ENCODE measurements around the gene FHIT.

The FHIT gene

DNA sequence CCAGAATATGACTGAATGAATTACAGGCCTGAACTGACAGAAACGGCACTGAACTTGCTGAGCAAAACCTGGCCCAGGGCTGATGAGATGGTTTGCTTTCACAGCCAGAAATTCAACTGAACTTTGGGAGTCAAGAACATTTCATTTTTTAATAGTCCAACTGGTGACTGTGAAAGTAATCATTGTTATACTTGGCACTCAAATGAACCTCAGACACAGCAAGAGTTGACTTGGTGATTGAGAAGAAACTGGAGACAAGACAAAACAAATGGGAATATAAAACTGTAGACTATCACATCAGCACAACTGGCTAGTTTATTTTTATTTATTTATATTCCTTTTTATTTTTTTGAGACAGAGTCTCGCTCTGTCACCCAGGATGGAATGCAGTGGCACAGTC, 1342.6 kb downstream of the FHIT start:
- no peaks in the 10 kb centered on the region for H3K79me2 ChIP-seq (ENCODE audit: control insufficient read depth, low read length)
- H3K4me2 ChIP-seq (ENCODE audit: low read length): no peak overlapping the region
- no peaks in the 10 kb centered on the region for H3K36me3 ChIP-seq (ENCODE audit: control insufficient read depth, low read length)
- no peak overlapping the region for H3K4me3 ChIP-seq (ENCODE audit: low read length)
- H3F3A ChIP-seq (ENCODE audit: control insufficient read depth, insufficient read depth): no peaks in the 10 kb centered on the region
- H3K4me1 ChIP-seq (ENCODE audit: control insufficient read depth, low read length): no peaks in the 10 kb centered on the region
- no peaks in the 10 kb centered on the region for H3K9me3 ChIP-seq (ENCODE audit: control insufficient read depth, insufficient read depth, low read length)
- TF ChIP-seq EZH2phosphoT487 (IDR thresholded peaks at IDR 0.05; ENCODE audit: borderline replicate concordance, low read length): no peak
- TF ChIP-seq, protein P1, sequence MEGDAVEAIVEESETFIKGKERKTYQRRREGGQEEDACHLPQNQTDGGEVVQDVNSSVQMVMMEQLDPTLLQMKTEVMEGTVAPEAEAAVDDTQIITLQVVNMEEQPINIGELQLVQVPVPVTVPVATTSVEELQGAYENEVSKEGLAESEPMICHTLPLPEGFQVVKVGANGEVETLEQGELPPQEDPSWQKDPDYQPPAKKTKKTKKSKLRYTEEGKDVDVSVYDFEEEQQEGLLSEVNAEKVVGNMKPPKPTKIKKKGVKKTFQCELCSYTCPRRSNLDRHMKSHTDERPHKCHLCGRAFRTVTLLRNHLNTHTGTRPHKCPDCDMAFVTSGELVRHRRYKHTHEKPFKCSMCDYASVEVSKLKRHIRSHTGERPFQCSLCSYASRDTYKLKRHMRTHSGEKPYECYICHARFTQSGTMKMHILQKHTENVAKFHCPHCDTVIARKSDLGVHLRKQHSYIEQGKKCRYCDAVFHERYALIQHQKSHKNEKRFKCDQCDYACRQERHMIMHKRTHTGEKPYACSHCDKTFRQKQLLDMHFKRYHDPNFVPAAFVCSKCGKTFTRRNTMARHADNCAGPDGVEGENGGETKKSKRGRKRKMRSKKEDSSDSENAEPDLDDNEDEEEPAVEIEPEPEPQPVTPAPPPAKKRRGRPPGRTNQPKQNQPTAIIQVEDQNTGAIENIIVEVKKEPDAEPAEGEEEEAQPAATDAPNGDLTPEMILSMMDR (IDR thresholded peaks at IDR 0.05; ENCODE audit: low read depth, low read length, poor library complexity, severe bottlenecking): no peak
- no peak overlapping the region for H3K27ac ChIP-seq (ENCODE audit: low read depth, low read length)
- no peaks in the 10 kb centered on the region for H3K27me3 ChIP-seq (ENCODE audit: control insufficient read depth, low read length)
- no peaks in the 10 kb centered on the region for H3K9me2 ChIP-seq (replicated peaks; ENCODE audit: control insufficient read depth, low read length)
- H4K20me1 ChIP-seq (ENCODE audit: control insufficient read depth, insufficient read depth, low read depth, low read length): no peaks in the 10 kb centered on the region

DNA sequence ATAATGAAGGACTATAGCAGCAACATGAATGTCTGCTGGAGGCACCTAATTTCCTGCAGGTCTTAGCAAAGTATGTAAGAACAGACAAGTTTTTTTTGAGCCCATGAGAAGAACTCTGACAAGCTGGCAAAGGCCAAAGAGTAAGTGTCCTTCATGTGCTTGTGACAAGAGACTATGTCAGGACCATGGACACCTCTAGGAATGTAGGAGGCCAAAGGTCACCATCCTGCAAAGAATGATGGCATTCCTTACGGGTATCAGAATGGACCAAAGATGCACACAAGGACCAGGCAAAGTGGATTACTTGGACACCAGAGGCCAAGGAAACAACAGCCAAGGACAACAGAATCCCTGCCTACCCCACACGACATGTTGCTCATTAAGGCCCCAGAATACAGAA, 1343.0 kb downstream of the FHIT start:
- Histone ChIP-seq H3K4me3 (ENCODE audit: low read length) (no peak overlapping the region), H3K36me3 (ENCODE audit: control insufficient read depth, low read length) (no peaks in the 10 kb centered on the region), H3F3A (ENCODE audit: control insufficient read depth, insufficient read depth) (no peaks in the 10 kb centered on the region), H3K4me2 (ENCODE audit: low read length) (no peak overlapping the region), H3K27ac (ENCODE audit: low read depth, low read length) (no peak overlapping the region), H3K9me3 (ENCODE audit: control insufficient read depth, insufficient read depth, low read length) (no peaks in the 10 kb centered on the region), H3K4me1 (ENCODE audit: control insufficient read depth, low read length) (no peaks in the 10 kb centered on the region), H3K79me2 (ENCODE audit: control insufficient read depth, low read length) (no peaks in the 10 kb centered on the region), H3K9me2 (replicated peaks; ENCODE audit: control insufficient read depth, low read length) (no peaks in the 10 kb centered on the region), H3K27me3 (ENCODE audit: control insufficient read depth, low read length) (no peaks in the 10 kb centered on the region), H4K20me1 (ENCODE audit: control insufficient read depth, insufficient read depth, low read depth, low read length) (no peaks in the 10 kb centered on the region)
- TF ChIP-seq EZH2phosphoT487 (IDR thresholded peaks at IDR 0.05; ENCODE audit: borderline replicate concordance, low read length): no peak
- TF ChIP-seq, protein P1 (IDR thresholded peaks at IDR 0.05; ENCODE audit: low read depth, low read length, poor library complexity, severe bottlenecking): no peak

DNA sequence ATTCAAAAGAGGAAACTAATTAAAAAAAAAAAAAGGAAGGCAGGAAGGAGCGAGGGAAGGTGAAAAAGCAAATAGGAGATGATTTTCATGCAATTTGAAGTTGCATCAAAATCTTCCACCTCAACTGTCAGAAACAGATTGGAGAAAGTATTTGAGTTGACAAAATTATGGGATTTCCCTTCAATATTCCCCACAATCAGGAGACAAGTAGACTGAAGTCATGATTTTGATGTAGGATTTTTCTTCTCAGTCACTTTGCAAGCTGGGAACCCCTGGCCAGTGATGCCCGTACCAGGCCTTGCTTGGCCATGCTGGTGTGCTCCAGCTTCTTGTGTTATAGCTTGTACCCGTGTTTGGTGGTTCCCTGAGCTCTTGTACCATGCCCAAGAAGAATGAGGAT, 1347.0 kb downstream of the FHIT start:
- Histone ChIP-seq H3K79me2 (ENCODE audit: control insufficient read depth, low read length) (no peaks in the 10 kb centered on the region), H3K27ac (ENCODE audit: low read depth, low read length) (no peak overlapping the region), H3K9me3 (ENCODE audit: control insufficient read depth, insufficient read depth, low read length) (no peaks in the 10 kb centered on the region), H3K4me3 (ENCODE audit: low read length) (no peak overlapping the region), H3K9me2 (replicated peaks; ENCODE audit: control insufficient read depth, low read length) (no peaks in the 10 kb centered on the region), H3K36me3 (ENCODE audit: control insufficient read depth, low read length) (no peaks in the 10 kb centered on the region), H4K20me1 (ENCODE audit: control insufficient read depth, insufficient read depth, low read depth, low read length) (no peaks in the 10 kb centered on the region), H3K4me2 (ENCODE audit: low read length) (no peak overlapping the region), H3F3A (ENCODE audit: control insufficient read depth, insufficient read depth) (no peaks in the 10 kb centered on the region), H3K27me3 (ENCODE audit: control insufficient read depth, low read length) (no peaks in the 10 kb centered on the region), H3K4me1 (ENCODE audit: control insufficient read depth, low read length) (no peaks in the 10 kb centered on the region)
- TF ChIP-seq EZH2phosphoT487 (IDR thresholded peaks at IDR 0.05; ENCODE audit: borderline replicate concordance, low read length): no peak

DNA sequence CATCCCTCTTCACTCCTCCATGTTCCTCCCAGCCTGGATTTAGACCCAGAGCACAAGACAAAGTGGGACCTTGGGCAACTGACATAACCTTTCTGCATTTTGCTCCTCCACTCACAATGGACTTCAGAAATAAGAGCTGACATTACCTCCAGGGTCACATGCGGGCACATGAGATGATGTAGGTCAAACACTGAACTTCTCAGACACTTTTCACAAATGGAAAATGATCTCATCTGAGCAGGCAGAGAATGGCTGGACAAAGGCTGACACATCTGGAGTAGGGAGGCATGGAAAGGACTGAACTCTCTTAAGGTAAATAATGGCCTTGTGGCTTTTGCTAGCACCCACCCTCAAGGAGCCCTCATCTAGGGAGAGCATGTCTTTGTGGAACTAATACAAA, 1352.2 kb downstream of the FHIT start:
- no peak for TF ChIP-seq EZH2phosphoT487 (IDR thresholded peaks at IDR 0.05; ENCODE audit: borderline replicate concordance, low read length)
- TF ChIP-seq, protein P1 (IDR thresholded peaks at IDR 0.05; ENCODE audit: low read depth, low read length, poor library complexity, severe bottlenecking): no peak
- no peaks in the 10 kb centered on the region for H3K79me2 ChIP-seq (ENCODE audit: control insufficient read depth, low read length)
- H3K27me3 ChIP-seq (ENCODE audit: control insufficient read depth, low read length): no peaks in the 10 kb centered on the region
- no peak overlapping the region for H3K27ac ChIP-seq (ENCODE audit: low read depth, low read length)
- H3F3A ChIP-seq (ENCODE audit: control insufficient read depth, insufficient read depth): no peaks in the 10 kb centered on the region
- no peaks in the 10 kb centered on the region for H3K36me3 ChIP-seq (ENCODE audit: control insufficient read depth, low read length)
- no peaks in the 10 kb centered on the region for H3K9me2 ChIP-seq (replicated peaks; ENCODE audit: control insufficient read depth, low read length)
- no peak overlapping the region for H3K4me3 ChIP-seq (ENCODE audit: low read length)
- no peak overlapping the region for H3K4me2 ChIP-seq (ENCODE audit: low read length)
- H4K20me1 ChIP-seq (ENCODE audit: control insufficient read depth, insufficient read depth, low read depth, low read length): no peaks in the 10 kb centered on the region
- no peaks in the 10 kb centered on the region for H3K4me1 ChIP-seq (ENCODE audit: control insufficient read depth, low read length)
- H3K9me3 ChIP-seq (ENCODE audit: control insufficient read depth, insufficient read depth, low read length): no peaks in the 10 kb centered on the region
